ENCODE measurements around the gene ELOA.

GRCh38 chr1:23699280-23700179 is 43.7 kb upstream of the ELOA start:
- TF ChIP-seq CTCF (IDR thresholded peaks at IDR 0.05) (no peak), EZH2 (IDR thresholded peaks at IDR 0.05) (no peak)
